ENCODE results near the gene ZBTB47. TPM values are rescaled to one million over a fixed set of nuclear protein-coding genes. Genes with fewer than 3 reads are reported as not detected.

ZBTB47 gene
- total and polyA plus RNA-seq, 2 experiments from 2014 or later = 0.48 to 2.8 TPM

- Mint-ChIP-seq H3K4me3 (no peak overlapping the region), H3K27ac (no peak overlapping the region; the same call in 1 of the 2 replicates), H3K9me3 (0 out of 3 replicates have a peak, but pooled peaks cover 6% of the 10 kb centered on the region), H3K4me1 (peaks cover 9% of the 10 kb centered on the region; the same call in 2 of the 3 replicates), H3K27me3 (ENCODE audit: insufficient read depth, low read depth, poor library complexity) (no peaks in the 10 kb centered on the region), H3K36me3 (ENCODE audit: low read depth) (no peaks in the 10 kb centered on the region)
- no peak overlapping the region for H3K27ac ChIP-seq (ENCODE audit: low read depth)
- 0 out of 2 replicates have a peak, but pooled peaks cover 1% of the 10 kb centered on the region for H3K9me2 ChIP-seq (ENCODE audit: insufficient read depth)
- no peaks in the 10 kb centered on the region for H3K79me2 ChIP-seq (replicated peaks; ENCODE audit: insufficient read depth)
- ATAC-seq (no peak), DNase-seq (ENCODE audit: low spot score) (no peak)
- H3K27me3 ChIP-seq (ENCODE audit: insufficient read depth) = no peaks in the 10 kb centered on the region
- H2AFZ ChIP-seq = no peak overlapping the region
- H3K4me3 ChIP-seq = no peak overlapping the region
- TF ChIP-seq STAT1 (IDR thresholded peaks at IDR 0.05; ENCODE audit: unreplicated experiment) = no peak
- TF ChIP-seq POLR2AphosphoS5 (IDR thresholded peaks at IDR 0.05; ENCODE audit: low read depth) = no peak
- no peak for TF ChIP-seq NANOG (IDR thresholded peaks at IDR 0.05; ENCODE audit: borderline replicate concordance)
- TF ChIP-seq CTCF (conservative IDR thresholded peaks at IDR 0.05; ENCODE audit: low read depth in 2 of 2) = no peak
- no peak for TF ChIP-seq ZNF462 (CRISPR knock-in tag; IDR thresholded peaks at IDR 0.05)
- TF ChIP-seq ETS1 (IDR thresholded peaks at IDR 0.05) = no peak
- no peak for TF ChIP-seq REST (IDR thresholded peaks at IDR 0.05; ENCODE audit: unreplicated experiment)
- H4K20me1 ChIP-seq (replicated peaks; ENCODE audit: insufficient read depth) = no peaks in the 10 kb centered on the region
- no peaks in the 10 kb centered on the region for H3K4me1 ChIP-seq (ENCODE audit: insufficient read depth)
- no peaks in the 10 kb centered on the region for H3K36me3 ChIP-seq (ENCODE audit: insufficient read depth)
- no peaks in the 10 kb centered on the region for H3F3A ChIP-seq (replicated peaks; ENCODE audit: low read depth)
- no peak overlapping the region for H3K4me2 ChIP-seq
Observed at GRCh38 chr3:42667096-42667522, 13.6 kb downstream of the ZBTB47 start.
